Measurements from ENCODE around the gene APOL1.
"Not testable (repeated sequence)": the region's sequence is repeated elsewhere in the genome, so short reads cannot be mapped to it uniquely, and the experiment has no call there.

Gene APOL1

GRCh38 chr22:36225333-36225922, 27.5 kb upstream of the APOL1 start:
- Histone ChIP-seq H3K27ac (ENCODE audit: low read depth, low read length, severe bottlenecking) (no peak overlapping the region), H3K4me1 (ENCODE audit: control insufficient read depth, insufficient read depth, low read length, poor library complexity, severe bottlenecking) (no peaks in the 10 kb centered on the region), H3K9me3 (ENCODE audit: control insufficient read depth, low read length) (no peaks in the 10 kb centered on the region), H3K4me3 (ENCODE audit: extremely low read depth, insufficient read depth, low read length, poor library complexity, severe bottlenecking) (no peak overlapping the region), H3K36me3 (ENCODE audit: control insufficient read depth, insufficient read depth, low read length) (no peaks in the 10 kb centered on the region)
- WGBS, 2 experiments (ENCODE audit: insufficient coverage in 2 of 2) = 75 to 91% methylated on average over 9 of the region's 9 CpGs

GRCh38 chr22:36226189-36226588, 26.7 kb upstream of the APOL1 start:
- no peaks in the 10 kb centered on the region for H3K9me3 ChIP-seq (ENCODE audit: control insufficient read depth, low read length)
- no peak overlapping the region for H3K4me3 ChIP-seq (ENCODE audit: extremely low read depth, insufficient read depth, low read length, poor library complexity, severe bottlenecking)
- H3K36me3 ChIP-seq (ENCODE audit: control insufficient read depth, insufficient read depth, low read length) = no peaks in the 10 kb centered on the region
- H3K27ac ChIP-seq (ENCODE audit: low read depth, low read length, severe bottlenecking) = no peak overlapping the region
- H3K4me1 ChIP-seq (ENCODE audit: control insufficient read depth, insufficient read depth, low read length, poor library complexity, severe bottlenecking) = no peaks in the 10 kb centered on the region
- 85 to 89% methylated on average over 2 to 3 of the region's 5 CpGs for WGBS, 2 experiments (ENCODE audit: insufficient coverage in 2 of 2)

GRCh38 chr22:36227396-36227795, 25.5 kb upstream of the APOL1 start:
- Histone ChIP-seq H3K9me3 (ENCODE audit: control insufficient read depth, low read length) (no peaks in the 10 kb centered on the region), H3K4me3 (ENCODE audit: extremely low read depth, insufficient read depth, low read length, poor library complexity, severe bottlenecking) (no peak overlapping the region), H3K4me1 (ENCODE audit: control insufficient read depth, insufficient read depth, low read length, poor library complexity, severe bottlenecking) (no peaks in the 10 kb centered on the region), H3K36me3 (ENCODE audit: control insufficient read depth, insufficient read depth, low read length) (no peaks in the 10 kb centered on the region), H3K27ac (ENCODE audit: low read depth, low read length, severe bottlenecking) (no peak overlapping the region)
- WGBS, 2 experiments (ENCODE audit: insufficient coverage in 2 of 2) = 91 to 99% methylated on average over 5 to 9 of the region's 9 CpGs

GRCh38 chr22:36227806-36228205, 25.1 kb upstream of the APOL1 start:
- whole genome bisulfite sequencing, 2 experiments (ENCODE audit: insufficient coverage in 2 of 2) = 87 to 88% methylated on average over 7 to 8 of the region's 8 CpGs
- H3K9me3 ChIP-seq (ENCODE audit: control insufficient read depth, low read length) = no peaks in the 10 kb centered on the region
- H3K27ac ChIP-seq (ENCODE audit: low read depth, low read length, severe bottlenecking) = no peak overlapping the region
- no peaks in the 10 kb centered on the region for H3K4me1 ChIP-seq (ENCODE audit: control insufficient read depth, insufficient read depth, low read length, poor library complexity, severe bottlenecking)
- no peaks in the 10 kb centered on the region for H3K36me3 ChIP-seq (ENCODE audit: control insufficient read depth, insufficient read depth, low read length)
- H3K4me3 ChIP-seq (ENCODE audit: extremely low read depth, insufficient read depth, low read length, poor library complexity, severe bottlenecking) = no peak overlapping the region

GRCh38 chr22:36228369-36228768, 24.6 kb upstream of the APOL1 start:
- not testable (repeated sequence) for H3K27ac ChIP-seq (ENCODE audit: low read depth, low read length, severe bottlenecking); H3K4me3 ChIP-seq (ENCODE audit: extremely low read depth, insufficient read depth, low read length, poor library complexity, severe bottlenecking); H3K4me1 ChIP-seq (ENCODE audit: control insufficient read depth, insufficient read depth, low read length, poor library complexity, severe bottlenecking); H3K36me3 ChIP-seq (ENCODE audit: control insufficient read depth, insufficient read depth, low read length); H3K9me3 ChIP-seq (ENCODE audit: control insufficient read depth, low read length)
- WGBS, 2 experiments (ENCODE audit: insufficient coverage in 2 of 2) = no CpG with 5 or more reads among the region's 1 CpG

GRCh38 chr22:36228944-36229343, 24.0 kb upstream of the APOL1 start:
- Histone ChIP-seq H3K4me1 (ENCODE audit: control insufficient read depth, insufficient read depth, low read length, poor library complexity, severe bottlenecking) (no peaks in the 10 kb centered on the region), H3K36me3 (ENCODE audit: control insufficient read depth, insufficient read depth, low read length) (no peaks in the 10 kb centered on the region), H3K9me3 (ENCODE audit: control insufficient read depth, low read length) (no peaks in the 10 kb centered on the region), H3K4me3 (ENCODE audit: extremely low read depth, insufficient read depth, low read length, poor library complexity, severe bottlenecking) (no peak overlapping the region), H3K27ac (ENCODE audit: low read depth, low read length, severe bottlenecking) (no peak overlapping the region)
- 95 to 98% methylated on average over 5 to 6 of the region's 7 CpGs for WGBS, 2 experiments (ENCODE audit: insufficient coverage in 2 of 2)

GRCh38 chr22:36229649-36230048, 23.3 kb upstream of the APOL1 start:
- H3K36me3 ChIP-seq (ENCODE audit: control insufficient read depth, insufficient read depth, low read length); H3K4me1 ChIP-seq (ENCODE audit: control insufficient read depth, insufficient read depth, low read length, poor library complexity, severe bottlenecking); H3K27ac ChIP-seq (ENCODE audit: low read depth, low read length, severe bottlenecking); H3K9me3 ChIP-seq (ENCODE audit: control insufficient read depth, low read length); H3K4me3 ChIP-seq (ENCODE audit: extremely low read depth, insufficient read depth, low read length, poor library complexity, severe bottlenecking): not testable (repeated sequence)
- WGBS, 2 experiments (ENCODE audit: insufficient coverage in 2 of 2) = 33 to 40% methylated on average over 1 of the region's 3 CpGs

GRCh38 chr22:36231051-36231450, 21.9 kb upstream of the APOL1 start:
- H3K36me3 ChIP-seq (ENCODE audit: control insufficient read depth, insufficient read depth, low read length); H3K9me3 ChIP-seq (ENCODE audit: control insufficient read depth, low read length); H3K4me1 ChIP-seq (ENCODE audit: control insufficient read depth, insufficient read depth, low read length, poor library complexity, severe bottlenecking); H3K27ac ChIP-seq (ENCODE audit: low read depth, low read length, severe bottlenecking); H3K4me3 ChIP-seq (ENCODE audit: extremely low read depth, insufficient read depth, low read length, poor library complexity, severe bottlenecking): not testable (repeated sequence)
- 72 to 80% methylated on average over 4 of the region's 5 CpGs for WGBS, 2 experiments (ENCODE audit: insufficient coverage in 2 of 2)

- 91 to 94% methylated on average over 11 of the region's 13 CpGs for WGBS, 2 experiments (ENCODE audit: insufficient coverage in 2 of 2)
- H3K9me3 ChIP-seq (ENCODE audit: control insufficient read depth, low read length) = no peaks in the 10 kb centered on the region
- no peaks in the 10 kb centered on the region for H3K36me3 ChIP-seq (ENCODE audit: control insufficient read depth, insufficient read depth, low read length)
- H3K27ac ChIP-seq (ENCODE audit: low read depth, low read length, severe bottlenecking) = no peak overlapping the region
- no peak overlapping the region for H3K4me3 ChIP-seq (ENCODE audit: extremely low read depth, insufficient read depth, low read length, poor library complexity, severe bottlenecking)
- H3K4me1 ChIP-seq (ENCODE audit: control insufficient read depth, insufficient read depth, low read length, poor library complexity, severe bottlenecking) = no peaks in the 10 kb centered on the region
These were observed 20.1 kb upstream of the APOL1 start for GRCh38 chr22:36232715-36233401.

GRCh38 chr22:36233796-36234195, 19.1 kb upstream of the APOL1 start:
- Histone ChIP-seq H3K9me3 (ENCODE audit: control insufficient read depth, low read length) (no peaks in the 10 kb centered on the region), H3K27ac (ENCODE audit: low read depth, low read length, severe bottlenecking) (no peak overlapping the region), H3K4me3 (ENCODE audit: extremely low read depth, insufficient read depth, low read length, poor library complexity, severe bottlenecking) (no peak overlapping the region), H3K36me3 (ENCODE audit: control insufficient read depth, insufficient read depth, low read length) (no peaks in the 10 kb centered on the region), H3K4me1 (ENCODE audit: control insufficient read depth, insufficient read depth, low read length, poor library complexity, severe bottlenecking) (peaks cover under 1% of the 10 kb centered on the region)
- WGBS, 2 experiments (ENCODE audit: insufficient coverage in 2 of 2) = 80 to 90% methylated on average over 3 to 4 of the region's 7 CpGs

- Histone ChIP-seq H3K36me3 (ENCODE audit: control insufficient read depth, insufficient read depth, low read length) (no peaks in the 10 kb centered on the region), H3K9me3 (ENCODE audit: control insufficient read depth, low read length) (no peaks in the 10 kb centered on the region), H3K4me1 (ENCODE audit: control insufficient read depth, insufficient read depth, low read length, poor library complexity, severe bottlenecking) (peaks cover 5% of the 10 kb centered on the region), H3K27ac (ENCODE audit: low read depth, low read length, severe bottlenecking) (no peak overlapping the region), H3K4me3 (ENCODE audit: extremely low read depth, insufficient read depth, low read length, poor library complexity, severe bottlenecking) (no peak overlapping the region)
- no CpG with 5 or more reads among the region's 2 CpGs for WGBS, 2 experiments (ENCODE audit: insufficient coverage in 2 of 2)
These were observed 18.7 kb upstream of the APOL1 start for GRCh38 chr22:36234213-36234612.

All from mesodermal cell (in vitro differentiated cells).